Stimulated activated naive CD8-positive, alpha-beta T cell treated with anti-CD3 and anti-CD28 coated beads, Interleukin-15, Interleukin-2, amounts not matched to agents 100 ng/mL and 50 ng/mL, for 24 hours (primary cell): ENCODE measurements around the gene ZNF41.
"Not testable (repeated sequence)": the region's sequence is repeated elsewhere in the genome, so short reads cannot be mapped to it uniquely, and the experiment has no call there.

Experiments
- H3K27ac Mint-ChIP-seq: one replicate; pipeline ENCODE4 v1.8.0; 2021; ENCODE audit warnings: mild to moderate bottlenecking, mixed read lengths
- H3K27me3 Mint-ChIP-seq: one replicate; pipeline ENCODE4 v1.8.0; 2021; ENCODE audit warnings: mixed read lengths
- H3K36me3 Mint-ChIP-seq: one replicate; pipeline ENCODE4 v1.8.0; 2021; ENCODE audit warnings: low read depth, mixed read lengths
- H3K4me1 Mint-ChIP-seq: one replicate; pipeline ENCODE4 v1.8.0; 2021; ENCODE audit warnings: low read depth, mixed read lengths
- H3K4me3 Mint-ChIP-seq: one replicate; pipeline ENCODE4 v1.8.0; 2021; ENCODE audit warnings: mild to moderate bottlenecking, mixed read lengths
- H3K9me3 Mint-ChIP-seq: one replicate; pipeline ENCODE4 v1.8.0; 2021; ENCODE audit warnings: mixed read lengths

Gene ZNF41

DNA sequence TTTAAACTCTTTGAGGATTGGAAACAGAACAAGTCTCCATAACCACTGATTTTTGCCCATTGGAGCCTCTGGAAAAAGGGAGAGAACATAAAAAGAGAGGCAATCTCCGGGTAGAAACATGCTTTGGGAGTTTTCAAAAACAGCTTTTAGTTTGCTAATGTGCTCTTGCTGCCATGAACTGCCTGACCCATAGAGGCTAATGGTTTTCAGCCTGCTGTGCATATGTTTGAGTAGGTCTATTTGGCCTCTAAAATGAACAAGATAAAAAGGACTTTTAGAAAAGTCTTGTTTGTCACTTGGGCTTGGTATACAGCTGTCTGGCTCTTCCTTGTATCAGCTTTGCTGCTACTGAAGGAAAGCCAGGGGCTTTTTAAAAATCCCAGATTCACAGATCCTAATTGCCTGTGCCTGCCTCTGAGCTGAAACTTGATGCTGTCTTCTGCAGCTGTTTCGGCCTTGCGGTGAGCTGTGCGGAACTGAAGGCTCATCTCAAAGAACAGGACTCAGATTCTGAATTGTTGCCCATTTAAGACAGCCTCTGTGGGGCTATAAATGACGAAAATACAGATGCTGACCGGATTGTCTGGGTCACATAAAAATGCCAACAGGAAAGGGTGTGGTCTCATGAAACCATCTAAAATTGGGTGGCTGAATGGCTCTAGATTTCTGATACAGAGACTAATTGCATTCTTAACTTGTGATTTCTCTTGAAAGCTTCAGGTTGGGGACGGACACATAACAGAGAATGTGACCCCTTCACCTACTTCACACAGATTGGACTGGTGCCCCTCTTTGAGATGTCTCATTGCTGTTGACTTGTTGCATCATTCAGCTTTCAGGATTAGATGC lies 18.4 kb upstream of the ZNF41 start:
- Mint-ChIP-seq H3K9me3 (no peaks in the 10 kb centered on the region), H3K36me3 (no peaks in the 10 kb centered on the region), H3K4me1 (no peaks in the 10 kb centered on the region), H3K27ac (no peak overlapping the region), H3K27me3 (no peaks in the 10 kb centered on the region), H3K4me3 (no peak overlapping the region)

DNA sequence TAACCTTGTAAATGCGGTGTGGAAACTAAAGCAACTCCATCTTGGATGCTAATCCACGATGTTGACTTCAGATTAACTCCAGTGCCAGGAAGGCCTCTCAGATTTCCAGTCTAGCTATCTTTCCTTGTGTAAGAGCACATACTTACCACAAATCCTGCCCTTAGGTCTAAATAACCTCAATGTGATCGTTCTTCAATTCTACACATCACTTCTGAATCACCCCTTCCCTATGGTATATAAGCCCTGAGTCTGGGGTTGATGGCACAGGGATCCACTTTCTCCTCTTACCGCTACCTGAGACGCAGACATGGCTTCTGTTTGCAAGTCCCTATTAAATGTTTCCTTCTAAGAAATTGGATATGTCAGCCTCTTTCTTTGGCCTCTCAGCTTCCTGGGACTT lies 17.5 kb upstream of the ZNF41 start:
- Mint-ChIP-seq H3K36me3 (no peaks in the 10 kb centered on the region), H3K4me1 (no peaks in the 10 kb centered on the region), H3K4me3 (no peak overlapping the region), H3K27ac (no peak overlapping the region), H3K9me3 (no peaks in the 10 kb centered on the region), H3K27me3 (no peaks in the 10 kb centered on the region)

DNA sequence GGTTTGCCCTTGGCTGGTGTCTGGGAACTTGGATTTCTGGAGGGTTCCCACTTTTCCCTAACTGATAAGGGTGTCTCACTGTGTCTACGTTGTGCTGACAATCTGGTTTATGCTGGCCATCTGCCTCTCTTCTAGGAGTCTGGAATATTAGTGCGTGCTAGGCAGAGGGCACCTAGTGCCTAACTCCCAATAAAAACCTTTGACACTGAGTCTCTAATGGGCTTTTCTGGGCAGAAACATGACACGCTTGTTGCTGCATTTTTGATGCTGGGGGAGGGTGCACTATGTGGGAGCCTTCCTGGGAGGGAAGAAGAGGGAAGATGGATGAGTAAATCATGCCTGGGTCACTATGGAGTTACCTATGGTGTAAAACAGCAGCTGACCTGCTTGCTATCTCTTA lies 16.3 kb upstream of the ZNF41 start:
- H3K4me3 Mint-ChIP-seq, result no peak overlapping the region
- H3K27ac Mint-ChIP-seq, result no peak overlapping the region
- H3K9me3 Mint-ChIP-seq, result no peaks in the 10 kb centered on the region
- H3K4me1 Mint-ChIP-seq, result no peaks in the 10 kb centered on the region
- no peaks in the 10 kb centered on the region for H3K27me3 Mint-ChIP-seq
- H3K36me3 Mint-ChIP-seq, result no peaks in the 10 kb centered on the region

DNA sequence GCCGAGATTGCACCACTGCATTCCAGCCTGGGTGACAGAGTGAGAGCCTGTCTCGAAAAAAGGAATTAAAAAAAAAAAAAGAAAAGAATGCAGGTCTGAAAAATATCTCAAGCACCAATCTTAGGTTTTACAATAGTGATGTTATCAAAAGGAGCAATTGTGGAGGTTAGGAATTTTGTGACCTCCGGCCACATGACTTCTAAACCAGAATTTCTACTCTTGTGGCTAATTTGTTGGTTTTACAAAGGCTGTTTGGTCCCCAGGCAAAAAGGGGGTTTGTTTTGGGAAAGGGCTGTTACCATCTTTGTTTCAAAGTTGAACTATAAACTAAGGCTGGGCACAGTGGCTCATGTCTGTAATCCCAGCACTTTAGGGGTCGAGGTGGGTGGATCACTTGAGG lies 15.4 kb upstream of the ZNF41 start:
- Mint-ChIP-seq H3K36me3 (no peaks in the 10 kb centered on the region), H3K27ac (no peak overlapping the region), H3K4me3 (no peak overlapping the region)

DNA sequence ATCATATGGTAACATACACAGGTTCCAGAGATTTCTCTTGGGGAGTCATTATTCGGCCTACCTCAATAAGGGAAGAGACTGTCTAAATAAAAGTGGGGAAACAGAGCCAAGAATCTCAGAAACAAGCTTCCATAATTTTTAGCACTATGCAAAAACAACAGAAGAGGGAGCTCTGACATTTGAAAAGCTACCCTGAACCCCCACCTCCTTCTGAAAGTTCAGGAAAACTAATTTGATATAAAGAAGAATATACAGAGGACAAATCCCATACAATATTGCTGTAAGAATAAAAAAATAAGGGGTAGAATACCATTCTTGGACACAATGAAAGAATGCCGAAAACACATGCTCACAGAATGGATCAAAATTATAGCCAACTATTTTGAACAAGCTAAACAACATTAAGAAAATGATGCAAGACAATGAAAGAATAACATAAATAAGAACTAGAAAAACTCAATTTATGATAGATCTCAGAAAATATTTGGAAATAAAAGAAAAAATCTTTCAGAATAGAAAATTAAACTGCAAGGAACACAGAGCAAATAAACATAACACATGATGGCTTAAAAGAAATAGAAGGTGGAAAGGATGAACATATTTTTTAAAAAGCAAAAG lies 14.4 kb upstream of the ZNF41 start:
- Mint-ChIP-seq H3K4me1 (no peaks in the 10 kb centered on the region), H3K4me3 (no peak overlapping the region), H3K27ac (no peak overlapping the region), H3K9me3 (no peaks in the 10 kb centered on the region), H3K27me3 (no peaks in the 10 kb centered on the region), H3K36me3 (no peaks in the 10 kb centered on the region)

More for the DNA sequence above, 15.4 kb upstream of the ZNF41 start:
- no peaks in the 10 kb centered on the region for H3K9me3 Mint-ChIP-seq
- H3K4me1 Mint-ChIP-seq, result no peaks in the 10 kb centered on the region
- H3K27me3 Mint-ChIP-seq, result no peaks in the 10 kb centered on the region

DNA sequence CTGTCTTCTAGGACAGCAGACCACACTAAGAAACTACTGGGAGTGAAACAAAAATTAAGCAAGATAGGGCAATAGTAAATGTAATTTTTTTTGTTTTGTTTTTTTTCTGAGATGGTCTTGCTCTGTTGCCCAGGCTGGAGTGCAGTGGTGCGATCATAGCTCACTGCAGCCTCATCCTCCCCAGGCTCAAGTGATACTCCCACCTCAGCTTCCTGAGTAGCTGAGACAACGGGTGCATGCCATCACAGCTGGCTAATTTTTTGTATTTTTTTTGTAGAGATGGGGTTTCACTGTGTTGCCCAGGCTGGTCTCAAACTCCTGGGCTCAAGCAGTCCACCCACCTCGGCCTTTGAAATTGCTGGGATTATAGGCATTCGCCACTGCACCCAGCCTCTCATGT lies 9.1 kb upstream of the ZNF41 start:
- H3K4me3 Mint-ChIP-seq, H3K27ac Mint-ChIP-seq, H3K27me3 Mint-ChIP-seq, H3K9me3 Mint-ChIP-seq, H3K36me3 Mint-ChIP-seq, H3K4me1 Mint-ChIP-seq: not testable (repeated sequence)

DNA sequence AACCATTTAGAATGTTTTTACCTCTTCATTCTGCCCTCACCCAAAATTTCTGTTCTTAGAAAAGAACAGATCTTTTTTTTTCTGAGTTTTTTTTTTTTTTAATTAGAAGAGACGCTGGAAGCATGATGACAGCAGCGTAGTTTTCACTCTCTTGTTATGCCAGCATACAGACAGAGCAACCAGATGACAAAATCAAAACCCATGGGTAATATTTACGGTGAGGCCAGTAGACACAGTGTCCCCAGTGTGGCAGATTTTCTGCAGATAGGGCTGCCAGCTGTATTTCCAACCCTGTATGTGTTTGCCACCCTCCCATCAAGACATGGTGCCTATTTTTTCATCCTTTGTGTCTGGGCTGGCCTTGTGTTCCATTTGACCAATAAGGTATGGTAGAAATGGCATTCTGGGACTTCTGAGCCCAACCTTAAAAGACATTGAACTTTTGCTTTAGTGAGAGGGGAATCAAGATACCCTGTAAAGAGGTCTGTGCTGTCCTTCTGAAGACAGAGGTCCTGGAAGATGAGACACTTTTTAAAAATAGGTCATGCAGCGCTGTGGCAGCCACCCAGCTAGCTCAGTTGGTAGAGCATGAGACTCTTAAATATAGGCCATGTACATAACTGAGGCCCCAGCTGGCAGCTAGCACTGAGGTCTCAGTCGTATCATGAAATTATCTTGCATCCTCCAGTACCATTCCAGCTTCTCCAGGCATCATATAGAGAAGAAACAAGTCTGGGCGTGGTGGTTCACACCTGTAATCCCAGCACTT lies 6.7 kb upstream of the ZNF41 start:
- Mint-ChIP-seq H3K4me3 (no peak overlapping the region), H3K27ac (no peak overlapping the region)

DNA sequence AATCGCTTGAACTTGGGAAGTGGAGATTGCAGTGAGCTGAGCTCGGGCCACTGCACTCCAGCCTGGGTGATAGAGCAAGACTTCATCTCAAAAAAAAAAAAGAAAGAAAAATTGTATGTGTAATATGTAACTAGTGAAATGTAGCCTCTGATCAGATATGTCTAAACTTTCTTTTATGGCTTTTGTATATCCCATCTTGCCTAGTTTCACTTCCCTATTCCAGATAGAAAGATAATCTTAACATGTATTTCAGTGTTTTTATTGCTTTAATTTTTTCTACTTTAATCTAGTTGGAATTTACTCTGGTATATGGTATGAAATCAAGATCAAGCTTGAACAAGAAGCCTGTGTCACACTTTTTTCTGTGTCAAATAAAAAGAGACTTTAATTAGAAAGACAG lies 1.9 kb upstream of the ZNF41 start:
- H3K27ac Mint-ChIP-seq, result no peak overlapping the region
- H3K36me3 Mint-ChIP-seq, result peaks cover 5% of the 10 kb centered on the region
- no peaks in the 10 kb centered on the region for H3K27me3 Mint-ChIP-seq
- H3K4me1 Mint-ChIP-seq, result peaks cover 36% of the 10 kb centered on the region
- H3K4me3 Mint-ChIP-seq, result no peak overlapping the region
- H3K9me3 Mint-ChIP-seq, result no peaks in the 10 kb centered on the region

More for the DNA sequence above, 6.7 kb upstream of the ZNF41 start:
- Mint-ChIP-seq H3K4me1 (peaks cover 6% of the 10 kb centered on the region), H3K36me3 (no peaks in the 10 kb centered on the region), H3K9me3 (no peaks in the 10 kb centered on the region), H3K27me3 (no peaks in the 10 kb centered on the region)

DNA sequence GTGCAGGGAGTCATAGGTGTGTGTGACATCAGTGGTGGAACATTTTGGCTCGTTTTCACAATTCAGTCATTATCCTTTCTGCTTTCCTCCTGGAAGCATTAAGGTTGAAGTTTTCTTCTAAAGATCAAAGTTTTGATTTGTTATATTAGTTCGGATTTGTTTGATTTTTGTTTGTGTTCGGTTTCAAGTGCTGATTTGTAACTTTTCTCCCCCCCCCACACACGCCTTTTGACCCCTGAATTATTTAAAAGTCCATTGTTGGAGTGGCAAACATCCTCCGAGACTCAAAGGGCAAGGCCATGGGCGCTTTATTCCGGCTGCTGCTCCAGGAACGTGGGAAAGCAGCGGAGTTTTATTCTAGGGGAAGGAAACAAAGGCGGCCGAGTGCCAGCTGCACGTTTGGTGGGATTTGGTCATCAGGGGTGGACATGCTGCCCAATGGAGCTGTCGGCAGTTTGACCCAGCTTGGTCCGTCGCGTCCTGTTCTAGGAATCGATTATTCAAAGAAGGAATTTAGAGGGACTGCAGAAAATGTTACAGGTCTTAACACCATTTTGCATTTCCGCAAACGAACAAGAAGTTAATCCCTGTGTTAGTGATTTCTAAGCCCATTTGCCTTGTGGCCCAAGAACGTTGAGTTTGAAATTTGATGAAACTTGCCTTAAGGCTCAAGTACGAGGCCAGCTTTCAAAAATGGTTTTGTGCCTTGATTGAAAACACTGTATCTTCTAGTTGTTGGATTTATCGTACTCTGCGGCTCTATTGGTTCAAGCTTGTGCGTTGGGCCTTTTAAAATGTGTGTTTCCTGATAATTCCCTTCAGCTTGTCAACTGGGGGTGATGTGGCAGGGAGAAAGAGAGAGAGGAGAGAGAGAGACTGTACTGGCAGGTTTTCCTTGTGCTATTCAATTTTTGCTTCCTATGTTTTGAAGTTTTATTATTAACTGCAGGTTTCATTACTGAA lies 565 bp upstream of the ZNF41 start:
- Mint-ChIP-seq H3K4me3 (peak overlapping the region; percentile 96), H3K36me3 (peaks cover 5% of the 10 kb centered on the region), H3K27me3 (no peaks in the 10 kb centered on the region), H3K27ac (peak overlapping the region; percentile 86), H3K9me3 (no peaks in the 10 kb centered on the region), H3K4me1 (peaks cover 38% of the 10 kb centered on the region)

DNA sequence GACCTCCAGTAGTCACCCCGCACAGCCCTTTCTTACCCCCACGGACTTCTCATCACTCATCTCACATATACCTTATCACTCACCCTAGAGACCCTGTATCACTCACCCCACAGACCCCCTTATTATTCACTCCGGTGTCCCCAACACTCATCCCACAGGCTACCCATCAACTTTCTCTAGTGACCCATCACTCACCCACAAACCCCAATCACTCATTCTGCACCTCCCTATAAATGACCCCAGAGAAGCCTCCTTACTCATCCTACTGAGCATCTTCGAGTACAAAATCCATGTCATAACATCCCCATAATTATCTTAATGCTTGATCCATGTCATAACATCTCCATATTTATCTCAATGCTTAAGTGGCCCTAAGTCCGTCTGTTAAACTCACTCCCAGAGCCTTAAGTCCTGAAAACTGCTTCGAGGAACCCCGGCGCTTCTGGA lies 934 bp downstream of the ZNF41 start:
- no peaks in the 10 kb centered on the region for H3K27me3 Mint-ChIP-seq
- H3K4me3 Mint-ChIP-seq, result peak overlapping the region; percentile 96
- peaks cover 38% of the 10 kb centered on the region for H3K4me1 Mint-ChIP-seq
- H3K27ac Mint-ChIP-seq, result peak overlapping the region; percentile 96
- peaks cover 11% of the 10 kb centered on the region for H3K36me3 Mint-ChIP-seq
- no peaks in the 10 kb centered on the region for H3K9me3 Mint-ChIP-seq

DNA sequence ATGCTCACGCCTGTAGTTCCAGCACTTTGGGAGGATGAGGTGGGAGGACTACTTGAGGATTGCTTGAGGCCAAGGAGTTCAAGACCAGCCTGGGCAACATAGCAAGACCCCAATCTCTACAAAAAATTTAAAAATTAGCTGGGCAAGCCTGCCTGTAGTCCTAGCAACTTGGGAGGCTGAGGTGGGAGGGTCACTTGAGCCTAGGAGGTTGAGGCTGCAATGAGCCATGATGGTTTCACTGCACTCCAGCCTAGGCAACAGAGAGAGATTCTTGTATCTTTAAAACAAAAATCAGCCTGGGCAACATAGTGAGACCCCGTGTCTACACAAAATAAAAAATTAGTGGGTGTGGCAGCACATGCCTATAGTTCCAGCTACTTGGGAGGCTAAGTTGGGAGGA lies 1.9 kb downstream of the ZNF41 start:
- H3K9me3 Mint-ChIP-seq, result no peaks in the 10 kb centered on the region
- peak overlapping the region; percentile 16 for H3K27ac Mint-ChIP-seq
- peaks cover 11% of the 10 kb centered on the region for H3K36me3 Mint-ChIP-seq
- H3K27me3 Mint-ChIP-seq, result no peaks in the 10 kb centered on the region
- H3K4me3 Mint-ChIP-seq, result peak overlapping the region; percentile 96
- H3K4me1 Mint-ChIP-seq, result peaks cover 41% of the 10 kb centered on the region

DNA sequence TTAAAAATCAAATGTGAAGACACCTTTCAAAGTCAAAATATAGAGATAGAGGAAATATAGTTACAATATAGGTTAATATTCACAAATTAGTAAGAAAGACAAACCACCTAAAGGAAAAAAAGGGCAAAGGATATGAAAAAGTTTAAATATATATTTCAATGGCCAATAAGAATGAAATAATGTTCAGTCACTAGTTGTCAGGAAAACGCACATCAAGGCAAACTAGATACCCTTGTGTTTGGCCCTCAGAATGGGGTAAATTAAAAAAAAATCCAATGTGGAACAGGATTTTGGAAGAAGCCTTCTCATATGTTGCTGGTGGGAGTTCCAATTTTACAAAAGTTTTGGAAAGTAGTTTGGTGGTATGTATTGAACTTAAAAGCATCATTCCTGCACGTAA lies 2.4 kb downstream of the ZNF41 start:
- Mint-ChIP-seq H3K27me3 (no peaks in the 10 kb centered on the region), H3K4me1 (peaks cover 41% of the 10 kb centered on the region), H3K4me3 (peak overlapping the region; percentile 96), H3K9me3 (no peaks in the 10 kb centered on the region), H3K27ac (peak overlapping the region; percentile 16), H3K36me3 (peaks cover 15% of the 10 kb centered on the region)

DNA sequence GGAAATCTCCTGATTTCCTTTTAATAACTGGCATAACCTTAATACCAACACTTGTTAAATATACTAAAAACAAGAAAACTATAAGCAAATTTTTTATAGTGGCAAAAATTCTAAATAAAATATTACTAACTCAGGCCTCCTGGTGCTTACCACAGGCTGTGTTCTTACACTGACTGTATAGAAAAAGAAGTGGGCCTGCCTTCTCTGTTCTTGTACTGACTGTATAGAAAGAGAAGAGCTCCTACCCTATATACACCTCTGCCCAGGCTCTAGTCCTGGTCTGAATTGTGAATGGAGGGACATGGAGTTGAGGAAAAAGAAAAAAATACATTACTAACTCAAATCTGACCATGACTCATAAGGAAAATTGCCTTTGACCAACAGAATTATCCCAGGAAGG lies 7.5 kb downstream of the ZNF41 start:
- Mint-ChIP-seq H3K4me1 (peaks cover 9% of the 10 kb centered on the region), H3K4me3 (no peak overlapping the region), H3K36me3 (peaks cover 14% of the 10 kb centered on the region), H3K27me3 (no peaks in the 10 kb centered on the region), H3K27ac (no peak overlapping the region), H3K9me3 (no peaks in the 10 kb centered on the region)

DNA sequence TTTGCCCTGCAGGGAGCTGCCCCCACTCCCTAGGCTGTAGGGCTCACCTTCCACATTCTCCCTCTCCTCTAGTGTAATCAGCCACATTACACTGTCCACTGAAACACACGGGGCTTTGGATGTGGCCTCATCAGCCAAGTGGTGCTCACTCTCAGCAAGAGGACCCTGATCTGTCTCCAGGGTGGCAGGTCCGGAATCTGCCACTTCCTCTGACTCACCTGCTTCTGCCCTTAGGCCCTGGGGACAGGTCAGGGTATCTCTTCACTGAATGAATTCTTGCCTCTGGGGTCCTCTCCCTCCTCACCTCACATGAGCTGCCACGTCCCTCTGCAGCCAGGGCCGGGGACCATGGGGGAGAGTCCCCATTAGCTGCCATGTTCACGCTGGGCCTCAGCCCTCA lies 15.9 kb downstream of the ZNF41 start:
- Mint-ChIP-seq H3K36me3 (peaks cover 34% of the 10 kb centered on the region), H3K4me1 (no peaks in the 10 kb centered on the region), H3K27me3 (no peaks in the 10 kb centered on the region), H3K4me3 (no peak overlapping the region), H3K9me3 (no peaks in the 10 kb centered on the region), H3K27ac (no peak overlapping the region)
